Mesodermal cell (in vitro differentiated cells): ENCODE results near the gene EFNB3.

Source experiments
- H3K27ac ChIP-seq: 2 replicates; pipeline ENCODE4 v1.7.0; 2013; ENCODE audit warnings: mild to moderate bottlenecking, low read depth, low read length, moderate library complexity; ENCODE audit not compliant: severe bottlenecking
- H3K36me3 ChIP-seq: 2 replicates; pipeline ENCODE4 v1.7.1; 2013; ENCODE audit warnings: mild to moderate bottlenecking, low read length, moderate library complexity; ENCODE audit not compliant: control insufficient read depth, insufficient read depth
- H3K4me1 ChIP-seq: one replicate; pipeline ENCODE4 v1.7.1; 2013; ENCODE audit warnings: mild to moderate bottlenecking, low read length; ENCODE audit not compliant: insufficient read depth, control insufficient read depth, poor library complexity, severe bottlenecking
- H3K4me3 ChIP-seq: 2 replicates; pipeline ENCODE4 v1.7.0; 2013; ENCODE audit warnings: low read length, control low read depth, mild to moderate bottlenecking; ENCODE audit not compliant: insufficient read depth, poor library complexity, severe bottlenecking; ENCODE audit errors: extremely low read depth
- H3K9me3 ChIP-seq: 2 replicates; pipeline ENCODE4 v1.7.1; 2013; ENCODE audit warnings: mild to moderate bottlenecking, low read length, moderate library complexity; ENCODE audit not compliant: control insufficient read depth
- WGBS, 2 experiments: methylation state at CpG; one replicate each; pipeline ENCODE4 v1.1.5; 2013; ENCODE audit warnings: missing lambda C conversion rate in 2 of 2; ENCODE audit not compliant: insufficient coverage in 2 of 2; 5-methylcytosine and 5-hydroxymethylcytosine counted together

Gene EFNB3

GRCh38 chr17:7684851-7685532 is 20.0 kb upstream of the EFNB3 start:
- WGBS, 2 experiments: 66 to 79% methylated on average over 7 to 8 of the region's 15 CpGs
- no peaks in the 10 kb centered on the region for H3K9me3 ChIP-seq
- H3K4me3 ChIP-seq: peak overlapping the region; percentile 99
- H3K27ac ChIP-seq: peak overlapping the region; percentile 99
- H3K36me3 ChIP-seq: peaks cover 11% of the 10 kb centered on the region
- H3K4me1 ChIP-seq: peaks cover 10% of the 10 kb centered on the region

- Histone ChIP-seq H3K36me3 (peaks cover 17% of the 10 kb centered on the region), H3K27ac (peak overlapping the region; percentile 99), H3K4me1 (peaks cover 10% of the 10 kb centered on the region), H3K4me3 (peak overlapping the region; percentile 99), H3K9me3 (no peaks in the 10 kb centered on the region)
- 5 to 16% methylated on average over 25 to 36 of the region's 44 CpGs for WGBS, 2 experiments
Observed at GRCh38 chr17:7685533-7686221, 19.3 kb upstream of the EFNB3 start.

GRCh38 chr17:7686222-7687071 is 18.6 kb upstream of the EFNB3 start:
- Histone ChIP-seq H3K4me3 (peak overlapping the region; percentile 99), H3K27ac (peak overlapping the region; percentile 99), H3K9me3 (no peaks in the 10 kb centered on the region), H3K4me1 (peaks cover 10% of the 10 kb centered on the region), H3K36me3 (peaks cover 20% of the 10 kb centered on the region)
- WGBS, 2 experiments: 0% methylated on average over 18 to 23 of the region's 30 CpGs

- 0% methylated on average over 25 to 27 of the region's 30 CpGs for WGBS, 2 experiments
- Histone ChIP-seq H3K4me3 (peak within 1 kb of the TSS; percentile 99), H3K4me1 (peaks cover 10% of the 10 kb centered on the region), H3K27ac (peak within 1 kb of the TSS; percentile 99), H3K9me3 (no peaks in the 10 kb centered on the region), H3K36me3 (peaks cover 26% of the 10 kb centered on the region)
Observed at GRCh38 chr17:7687072-7687907, 17.7 kb upstream of the EFNB3 start, which contains the start of gene TP53. TSS of gene TP53 (minus strand) at chr17:7687490. CDS start at chr17:7676594, 10,896 bp downstream.

GRCh38 chr17:7687908-7688807 is 16.8 kb upstream of the EFNB3 start, which contains the start of gene WRAP53:
TSS of gene WRAP53 (plus strand) at chr17:7688477. CDS start at chr17:7688649, 172 bp downstream.
- Histone ChIP-seq H3K4me3 (peak within 1 kb of the TSS; percentile 99), H3K27ac (peak within 1 kb of the TSS; percentile 99), H3K9me3 (no peaks in the 10 kb centered on the region), H3K36me3 (peaks cover 30% of the 10 kb centered on the region), H3K4me1 (peaks cover 10% of the 10 kb centered on the region)
- 0 to 1% methylated on average over 38 to 49 of the region's 51 CpGs for WGBS, 2 experiments

GRCh38 chr17:7688808-7689316 is 16.1 kb upstream of the EFNB3 start:
- peak overlapping the region; percentile 99 for H3K4me3 ChIP-seq
- peaks cover 32% of the 10 kb centered on the region for H3K36me3 ChIP-seq
- no peaks in the 10 kb centered on the region for H3K9me3 ChIP-seq
- H3K4me1 ChIP-seq: peaks cover 10% of the 10 kb centered on the region
- WGBS, 2 experiments: 10 to 22% methylated on average over 8 to 12 of the region's 13 CpGs
- H3K27ac ChIP-seq: peak overlapping the region; percentile 71

- Histone ChIP-seq H3K4me1 (no peaks in the 10 kb centered on the region), H3K27ac (no peak overlapping the region), H3K9me3 (no peaks in the 10 kb centered on the region), H3K4me3 (no peak overlapping the region), H3K36me3 (peaks cover 34% of the 10 kb centered on the region)
- WGBS, 2 experiments: 94 to 98% methylated on average over 8 to 10 of the region's 10 CpGs
Observed at GRCh38 chr17:7695586-7695985, 9.4 kb upstream of the EFNB3 start.

GRCh38 chr17:7697828-7698588 is 7.0 kb upstream of the EFNB3 start:
- Histone ChIP-seq H3K4me3 (no peak overlapping the region), H3K36me3 (peaks cover 29% of the 10 kb centered on the region), H3K27ac (no peak overlapping the region), H3K4me1 (no peaks in the 10 kb centered on the region), H3K9me3 (no peaks in the 10 kb centered on the region)
- 86 to 100% methylated on average over 2 of the region's 4 CpGs for WGBS, 2 experiments

- WGBS, 2 experiments: 95 to 98% methylated on average over 5 of the region's 7 CpGs
- H3K36me3 ChIP-seq: peaks cover 18% of the 10 kb centered on the region
- peaks cover 15% of the 10 kb centered on the region for H3K4me1 ChIP-seq
- H3K27ac ChIP-seq: no peak overlapping the region
- no peaks in the 10 kb centered on the region for H3K9me3 ChIP-seq
- no peak overlapping the region for H3K4me3 ChIP-seq
Observed at GRCh38 chr17:7700510-7700909, 4.5 kb upstream of the EFNB3 start.
